Activated CD8-positive, alpha-beta memory T cell treated with anti-CD3 and anti-CD28 coated beads, Interleukin-2, amount 50 U/mL, for 4 hours (primary cell): ENCODE results near the gene AP2A1.
A peak's percentile ranks its signal among the peaks of the same experiment; 100 is the strongest.

Experiments used
- DNase-seq: peaks from one replicate; pipeline ENCODE4 v3.0.0-alpha.2; 2020

AP2A1 gene

GRCh38 chr19:49795615-49796014, 28.8 kb downstream of the AP2A1 start:
- no peak for DNase-seq

- no peak for DNase-seq
These were observed 31.8 kb downstream of the AP2A1 start for GRCh38 chr19:49798574-49798973.

- DNase-seq: no peak
These were observed 32.5 kb downstream of the AP2A1 start for GRCh38 chr19:49799271-49799797.

GRCh38 chr19:49799798-49800376, 33.1 kb downstream of the AP2A1 start:
- no peak for DNase-seq

- DNase-seq: no peak
These were observed 34.0 kb downstream of the AP2A1 start for GRCh38 chr19:49800771-49801170.

- DNase-seq: no peak
These were observed 34.6 kb downstream of the AP2A1 start for GRCh38 chr19:49801401-49801888.

- no peak for DNase-seq
These were observed 35.3 kb downstream of the AP2A1 start for GRCh38 chr19:49801966-49802661.

- DNase-seq: no peak
These were observed 36.2 kb downstream of the AP2A1 start for GRCh38 chr19:49802836-49803528.

- DNase-seq: no peak
These were observed 36.7 kb downstream of the AP2A1 start for GRCh38 chr19:49803529-49803856.

- DNase-seq: no peak
These were observed 39.2 kb downstream of the AP2A1 start for GRCh38 chr19:49805822-49806619.

GRCh38 chr19:49806620-49806959, 39.8 kb downstream of the AP2A1 start:
- DNase-seq: no peak

- DNase-seq: no peak
These were observed 40.5 kb downstream of the AP2A1 start for GRCh38 chr19:49807058-49807903.

GRCh38 chr19:49807904-49808675, 41.3 kb downstream of the AP2A1 start:
- no peak for DNase-seq

- DNase-seq: peak; percentile 80
These were observed 41.9 kb downstream of the AP2A1 start for GRCh38 chr19:49808711-49809159.

- DNase-seq: peak; percentile 50
These were observed 42.5 kb downstream of the AP2A1 start for GRCh38 chr19:49809160-49809940.

GRCh38 chr19:49809941-49810389, 43.2 kb downstream of the AP2A1 start:
- no peak for DNase-seq

- DNase-seq: no peak
These were observed 44.5 kb downstream of the AP2A1 start for GRCh38 chr19:49811328-49811727.

- no peak for DNase-seq
These were observed 45.7 kb downstream of the AP2A1 start for GRCh38 chr19:49812452-49812996.

GRCh38 chr19:49812997-49813861, 46.4 kb downstream of the AP2A1 start, which contains the start of gene FUZ:
TSS of gene FUZ (minus strand) at chr19:49813292. CDS start at chr19:49813106, 186 bp downstream.
- DNase-seq: peak; percentile 89
